Mammary epithelial cell (primary cell): ENCODE measurements around the gene SORL1-AS1.

Experiments used
- CTCF ChIP-seq, 2 donors: IDR thresholded peaks in 1 of 2; conservative IDR thresholded peaks in 1 of 2; 2 replicates each; pipeline ENCODE4 v1.5.1; 2011 to 2012; ENCODE audit warnings: inconsistent platforms in 2 of 2, low read length in 2 of 2, mild to moderate bottlenecking in 2 of 2, control low read depth in 1 of 2, low read depth in 1 of 2; ENCODE audit not compliant: insufficient read depth in 1 of 2; ENCODE audit errors: extremely low read depth in 1 of 2
- EZH2 ChIP-seq: IDR thresholded peaks from 2 replicates; pipeline ENCODE4 v1.6.1; 2012; ENCODE audit warnings: low read length, inconsistent platforms, borderline replicate concordance

- TF ChIP-seq CTCF (conservative IDR thresholded peaks at IDR 0.05 in 1 of 2, IDR thresholded peaks at IDR 0.05 in 1 of 2; ENCODE audit: extremely low read depth in 1 of 2, insufficient read depth in 1 of 2, low read depth in 1 of 2, low read length in 2 of 2) (no peak), EZH2 (no peak)
Measured at GRCh38 chr11:121463689-121464335, 11.0 kb upstream of the SORL1-AS1 start.
